Endothelial cell of umbilical vein (primary cell): ENCODE results near the gene CFAP65. TPM values are rescaled to one million over a fixed set of nuclear protein-coding genes. Genes with fewer than 3 reads are reported as not detected.

Source experiments
- BruUV-seq: library from RNA; stranded (reverse); fragments of 400-500 nt; replicated peaks from 2 replicates; lab custom pipeline; 2021; lab: Mats Ljungman, UMichigan
- CTCF ChIA-PET: fragments of 300-600, 350-600 bp; sonication (Branson Sonifier 250); formaldehyde crosslinking; loops from one replicate; lab custom pipeline; 2021; ENCODE audit warnings: antibody characterized with exemption, inconsistent platforms; lab: Charles Lee
- POLR2A ChIA-PET: fragments of 300-600, 350-600 bp; sonication (Branson Sonifier 250); formaldehyde crosslinking; loops from one replicate; lab custom pipeline; 2021; ENCODE audit warnings: antibody characterized with exemption, inconsistent platforms; lab: Charles Lee
- DNase-seq: peaks from one replicate; pipeline ENCODE4 v3.0.0-alpha.2; 2011; ENCODE audit warnings: low read depth, low spot score
- FAIRE-seq: peaks from 2 replicates; lab custom pipeline; 2011; peaks lifted over from hg19 to GRCh38; lab: Jason Lieb, UNC
- H2AFZ ChIP-seq: 2 replicates; pipeline ENCODE4 v1.6.0; 2012; ENCODE audit warnings: low read depth, low read length, control low read depth, inconsistent platforms
- H3K27ac ChIP-seq: 2 replicates; pipeline ENCODE4 v1.5.1; 2011; ENCODE audit warnings: low read depth, mild to moderate bottlenecking, control low read depth, low read length, moderate library complexity; ENCODE audit not compliant: insufficient read depth
- H3K27me3 ChIP-seq, 2 experiments: 2 replicates each; pipeline versions ENCODE4 v1.6.0 to v1.6.1; 2011; ENCODE audit warnings: low read length in 2 of 2, mixed read lengths in 1 of 2; ENCODE audit not compliant: control insufficient read depth in 2 of 2, insufficient read depth in 2 of 2
- H3K36me3 ChIP-seq, 2 experiments: 2 replicates in 1 of 2; 3 replicates in 1 of 2; pipeline ENCODE4 v1.5.1; 2011; ENCODE audit warnings: low read length in 2 of 2, mild to moderate bottlenecking in 1 of 2, moderate library complexity in 1 of 2; ENCODE audit not compliant: control insufficient read depth in 2 of 2, insufficient read depth in 2 of 2; ENCODE audit errors: extremely low read depth in 1 of 2
- H3K4me1 ChIP-seq: 3 replicates; pipeline ENCODE4 v1.5.1; 2011; ENCODE audit warnings: mild to moderate bottlenecking, low read length; ENCODE audit not compliant: control insufficient read depth, insufficient read depth; ENCODE audit errors: extremely low read depth
- H3K4me2 ChIP-seq: 2 replicates; pipeline ENCODE4 v1.6.1; 2011; ENCODE audit warnings: low read length, control low read depth, mixed read lengths; ENCODE audit not compliant: insufficient read depth
- H3K4me3 ChIP-seq, 3 experiments: fragments of 200-600 bp in 1 of 3; sonication (generic), shearing (Covaris generic) in 1 of 3; replicated peaks in 1 of 3; 2 replicates each; pipeline ENCODE4 v1.5.1; 2011 to 2016; ENCODE audit warnings: control low read depth in 3 of 3, low read length in 3 of 3, mild to moderate bottlenecking in 2 of 3, inconsistent platforms in 1 of 3, low read depth in 1 of 3, moderate library complexity in 1 of 3; ENCODE audit not compliant: insufficient read depth in 1 of 3
- H3K79me2 ChIP-seq: 2 replicates; pipeline ENCODE4 v1.6.0; 2012; ENCODE audit warnings: low read length, inconsistent platforms; ENCODE audit not compliant: control insufficient read depth, insufficient read depth
- H3K9ac ChIP-seq: replicated peaks from 2 replicates; pipeline ENCODE3; 2011; ENCODE audit warnings: low read length, control low read depth; ENCODE audit not compliant: insufficient read depth; ENCODE audit errors: extremely low read depth
- H3K9me1 ChIP-seq: replicated peaks from 3 replicates; pipeline ENCODE4 v1.6.0; 2011; ENCODE audit warnings: mild to moderate bottlenecking, low read length; ENCODE audit not compliant: control insufficient read depth, insufficient read depth; ENCODE audit errors: extremely low read depth
- H3K9me3 ChIP-seq: replicated peaks from 2 replicates; pipeline ENCODE4 v1.5.1; 2012; ENCODE audit warnings: low read length, inconsistent platforms; ENCODE audit not compliant: control insufficient read depth, insufficient read depth
- H4K20me1 ChIP-seq: replicated peaks from 2 replicates; pipeline ENCODE3; 2011; ENCODE audit warnings: mild to moderate bottlenecking, low read length; ENCODE audit not compliant: control insufficient read depth, insufficient read depth; ENCODE audit errors: extremely low read depth
- CTCF ChIP-seq, 2 donors: IDR thresholded peaks; 1 replicate in 1 of 2; 2 replicates in 1 of 2; pipeline ENCODE4 v1.5.1; 2011; ENCODE audit warnings: low read length in 2 of 2, mild to moderate bottlenecking in 2 of 2, moderate library complexity in 2 of 2, control low read depth in 1 of 2, inconsistent platforms in 1 of 2, low read depth in 1 of 2; ENCODE audit not compliant: insufficient read depth in 1 of 2; ENCODE audit errors: extremely low read depth in 1 of 2
- EZH2 ChIP-seq: IDR thresholded peaks from 2 replicates; pipeline ENCODE4 v1.6.1; 2012; ENCODE audit warnings: borderline replicate concordance, low read depth, mild to moderate bottlenecking, moderate library complexity, low read length, inconsistent platforms; ENCODE audit not compliant: severe bottlenecking
- FOS ChIP-seq: IDR thresholded peaks from 2 replicates; pipeline ENCODE4 v1.6.1; 2011; ENCODE audit warnings: mild to moderate bottlenecking, low read length, moderate library complexity, borderline replicate concordance; ENCODE audit not compliant: insufficient read depth
- GATA2 ChIP-seq: IDR thresholded peaks from 2 replicates; pipeline ENCODE4 v1.7.0; 2011; ENCODE audit warnings: low read depth, mild to moderate bottlenecking, moderate library complexity, mixed read lengths, low read length; ENCODE audit not compliant: insufficient read length, insufficient read depth
- JUN ChIP-seq: IDR thresholded peaks from 2 replicates; pipeline ENCODE4 v1.6.1; 2011; ENCODE audit warnings: borderline replicate concordance, low read depth; ENCODE audit not compliant: insufficient read length, insufficient read depth
- MAX ChIP-seq: IDR thresholded peaks from 2 replicates; pipeline ENCODE4 v1.6.1; 2011; ENCODE audit not compliant: insufficient read depth, insufficient read length
- MYC ChIP-seq: IDR thresholded peaks from one replicate; pipeline ENCODE4 v1.6.1; 2011; ENCODE audit warnings: mild to moderate bottlenecking, low read depth, low read length
- POLR2A ChIP-seq: IDR thresholded peaks from 2 replicates; pipeline ENCODE4 v1.6.1; 2012; ENCODE audit warnings: low read depth, mild to moderate bottlenecking, control low read depth, low read length
- POLR2AphosphoS5 ChIP-seq: IDR thresholded peaks from 2 replicates; pipeline ENCODE4 v1.6.1; 2012; ENCODE audit warnings: low read depth, mild to moderate bottlenecking, control low read depth, low read length, moderate library complexity; ENCODE audit not compliant: insufficient read depth
- dilution Hi-C: fragments of 300-500 bp; cut with MboI; formaldehyde crosslinking; loops from one replicate; pipeline ENCODE4 v1.15.0; 2019; ENCODE audit warnings: low sequenced_read_pairs; ENCODE audit not compliant: extremely low pct_ligation_motif_present
- intact Hi-C: fragments of 100-400 bp; cut with micrococcal nuclease; formaldehyde crosslinking; loops from one replicate; pipeline ENCODE4 v1.10.0; 2022
- polyA plus RNA-seq, 4 experiments: library from polyadenylated mRNA; depleted of rRNA in 3 of 4; stranded (reverse) in 3 of 4; unstranded in 1 of 4; fragments of >200 nt; gene quantifications; 2 replicates each; pipeline versions ENCODE4 v1.2.1 to v1.2.3, GENCODE V29; 2011 to 2012; ENCODE audit warnings: missing spikeins in 1 of 4
- total RNA-seq: library from RNA; stranded (reverse); gene quantifications from 2 replicates; pipeline ENCODE4 v1.2.3, GENCODE V29; 2021

Gene CFAP65
- total and polyA plus RNA-seq, 2 donors (not counting 3 experiments of a cell fraction or from before 2014, with no cell fraction given): 0.03 TPM; not detected in 1

GRCh38 chr2:219017201-219017931 is 23.9 kb downstream of the CFAP65 start:
- H3K4me3 ChIP-seq: no peak overlapping the region
- no peak overlapping the region for H3K27ac ChIP-seq
- no peak overlapping the region for H2AFZ ChIP-seq
- FAIRE-seq (no peak), DNase-seq (no peak)
- H3K9ac ChIP-seq: no peak overlapping the region
- TF ChIP-seq EZH2: no peak
- TF ChIP-seq GATA2: no peak
- no peak for TF ChIP-seq MAX
- TF ChIP-seq JUN: no peak
- TF ChIP-seq POLR2A: no peak
- no peak for TF ChIP-seq POLR2AphosphoS5
- TF ChIP-seq MYC: no peak
- no peak for TF ChIP-seq CTCF (IDR thresholded peaks at IDR 0.05; ENCODE audit: extremely low read depth in 1 of 2, insufficient read depth in 1 of 2, low read depth in 1 of 2, low read length in 2 of 2)
- no peak for TF ChIP-seq FOS
- H4K20me1 ChIP-seq: no peaks in the 10 kb centered on the region
- dilution Hi-C loops: no loop called here
- ChIA-PET POLR2A (no interaction called here), CTCF (interaction anchor here (0.8 to 2.9 kb wide), 6 partner anchors 9 to 137 kb away, joined by 3 to 17 read pairs (median 6); no protein-coding TSS in a partner anchor)
- no peaks in the 10 kb centered on the region for H3K36me3 ChIP-seq
- no peaks in the 10 kb centered on the region for H3K9me1 ChIP-seq
- intact Hi-C loops: no loop called here
- H3K4me2 ChIP-seq: no peak overlapping the region
- no peaks in the 10 kb centered on the region for H3K79me2 ChIP-seq
- no TSS peak for BruUV-seq
- peaks cover 0 to 4% of the 10 kb centered on the region in 2 experiments for H3K27me3 ChIP-seq
- H3K9me3 ChIP-seq: no peaks in the 10 kb centered on the region
- H3K4me1 ChIP-seq: no peaks in the 10 kb centered on the region
